Measurements from ENCODE around the gene ADGRA1. TPM values are rescaled to one million over a fixed set of nuclear protein-coding genes. Genes with fewer than 3 reads are reported as not detected.

The ADGRA1 gene
- polyA plus RNA-seq, 2 of the 4 experiments (the other 2 are of a cell fraction) = not detected

- ATAC-seq (no peak; a peak in 2 of 6 replicates), DNase-seq (ENCODE audit: low read depth in 1 of 2, low spot score in 1 of 2) (no peak), FAIRE-seq (no peak)
- ChIA-PET POLR2A (no interaction called here), CTCF (no interaction called here)
- H3K9me3 ChIP-seq = no peaks in the 10 kb centered on the region
- H3K4me2 ChIP-seq = no peak overlapping the region
- no peak overlapping the region for H3K27ac ChIP-seq
- 52% methylated on average over 14 of the region's 18 CpGs for WGBS (ENCODE audit: missing lambda C conversion rate)
- TF ChIP-seq RCOR1 (IDR thresholded peaks at IDR 0.05; ENCODE audit: low read depth, low read length) = no peak
- TF ChIP-seq ZC3H11A (IDR thresholded peaks at IDR 0.05) = no peak
- H3K4me1 ChIP-seq = no peaks in the 10 kb centered on the region
- no peak overlapping the region for H3K4me3 ChIP-seq
These were observed 27.7 kb upstream of the ADGRA1 start for GRCh38 chr10:133060022-133060421.

GRCh38 chr10:133060466-133060865, 27.3 kb upstream of the ADGRA1 start:
- 62% methylated on average over 5 of the region's 17 CpGs for whole genome bisulfite sequencing (ENCODE audit: missing lambda C conversion rate)

GRCh38 chr10:133060881-133061280, 26.8 kb upstream of the ADGRA1 start:
- ATAC-seq (no peak), DNase-seq (ENCODE audit: low read depth in 1 of 2, low spot score in 1 of 2) (no peak), FAIRE-seq (no peak)
- TF ChIP-seq CHD2 (IDR thresholded peaks at IDR 0.05; ENCODE audit: low read length, partially characterized antibody) (no peak), HEYL (CRISPR knock-in tag; IDR thresholded peaks at IDR 0.05) (no peak), CEBPB (IDR thresholded peaks at IDR 0.05) (no peak), NR3C1 (IDR thresholded peaks at IDR 0.05) (no peak), CBX2 (IDR thresholded peaks at IDR 0.05; ENCODE audit: borderline replicate concordance, low read depth) (no peak), CTCF (IDR thresholded peaks at IDR 0.05) (no peak), RCOR1 (IDR thresholded peaks at IDR 0.05; ENCODE audit: low read depth, low read length) (no peak), BHLHE40 (IDR thresholded peaks at IDR 0.05; ENCODE audit: low read depth, low read length) (no peak), MAFK (IDR thresholded peaks at IDR 0.05; ENCODE audit: partially characterized antibody) (no peak), HOXB5 (CRISPR knock-in tag; IDR thresholded peaks at IDR 0.05) (no peak), TFCP2L1 (CRISPR knock-in tag; IDR thresholded peaks at IDR 0.05) (no peak), MYC (IDR thresholded peaks at IDR 0.05; ENCODE audit: borderline replicate concordance, low read length) (no peak), E2F6 (IDR thresholded peaks at IDR 0.05; ENCODE audit: borderline replicate concordance, low read depth) (no peak), RARB (CRISPR knock-in tag; IDR thresholded peaks at IDR 0.05) (no peak), HOXA7 (CRISPR knock-in tag; IDR thresholded peaks at IDR 0.05) (no peak), RFX5 (IDR thresholded peaks at IDR 0.05) (no peak), SREBF2 (IDR thresholded peaks at IDR 0.05) (no peak), HMGXB4 (CRISPR knock-in tag; IDR thresholded peaks at IDR 0.05; ENCODE audit: borderline replicate concordance) (no peak), CHD4 (IDR thresholded peaks at IDR 0.05; ENCODE audit: borderline replicate concordance) (no peak), ELK1 (IDR thresholded peaks at IDR 0.05; ENCODE audit: low read depth, low read length) (no peak)
- Histone ChIP-seq H3K27ac (no peak overlapping the region), H3K4me1 (no peaks in the 10 kb centered on the region), H3K4me3 (no peak overlapping the region), H3K4me2 (no peak overlapping the region), H3K9me3 (no peaks in the 10 kb centered on the region)
- POLR2A ChIA-PET = no interaction called here
- WGBS (ENCODE audit: missing lambda C conversion rate) = 65% methylated on average over 10 of the region's 12 CpGs
- CTCF ChIA-PET = interaction anchor here (0.8 kb wide), 1 partner anchor 121 kb away, joined by 6 read pairs; no protein-coding TSS in a partner anchor

More at GRCh38 chr10:133060466-133060865, 27.3 kb upstream of the ADGRA1 start:
- H3K27ac ChIP-seq = no peak overlapping the region
- ATAC-seq = no peak; a peak in 2 of 6 replicates
- DNase-seq (ENCODE audit: low read depth in 1 of 2, low spot score in 1 of 2) = no peak
- H3K4me1 ChIP-seq = no peaks in the 10 kb centered on the region
- ChIA-PET POLR2A (no interaction called here), CTCF (interaction anchor here (0.8 kb wide), 1 partner anchor 120 kb away, joined by 6 read pairs; no protein-coding TSS in a partner anchor)
- FAIRE-seq = no peak
- H3K4me2 ChIP-seq = no peak overlapping the region
- no peak for TF ChIP-seq ELK1 (IDR thresholded peaks at IDR 0.05; ENCODE audit: low read depth, low read length)
- TF ChIP-seq POLR2AphosphoS2 (conservative IDR thresholded peaks at IDR 0.05; ENCODE audit: low read length) = no peak
- no peak for TF ChIP-seq ZSCAN20 (CRISPR knock-in tag; IDR thresholded peaks at IDR 0.05)
- no peak for TF ChIP-seq JUN (IDR thresholded peaks at IDR 0.05)
- TF ChIP-seq MAX (IDR thresholded peaks at IDR 0.05) = no peak
- no peak overlapping the region for H3K4me3 ChIP-seq
- no peaks in the 10 kb centered on the region for H3K9me3 ChIP-seq
